ENCODE results near the gene TRIM14.

DNA sequence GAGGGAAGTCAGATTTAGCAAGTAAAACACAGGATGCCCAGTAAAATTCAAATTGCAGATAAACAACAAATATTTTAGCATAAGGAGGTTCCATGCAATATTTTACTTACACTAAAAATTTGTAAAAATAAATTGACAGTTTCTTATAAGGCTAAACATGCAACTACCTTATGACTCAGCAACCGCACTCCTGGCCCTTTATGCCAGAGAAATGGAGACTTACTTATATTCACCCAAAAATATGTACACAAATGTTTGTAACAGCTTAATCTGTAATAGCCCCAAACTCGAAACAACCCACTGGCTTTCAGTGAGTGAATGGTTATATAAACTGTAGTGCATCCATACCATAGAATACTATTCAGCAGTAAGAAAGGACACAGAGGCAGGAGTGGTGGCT is 28.6 kb upstream of the TRIM14 start:
- TF ChIP-seq EP300 (IDR thresholded peaks at IDR 0.05) (no peak), CTCF (IDR thresholded peaks at IDR 0.05) (no peak), POLR2AphosphoS5 (IDR thresholded peaks at IDR 0.05) (no peak), POLR2A (IDR thresholded peaks at IDR 0.05) (no peak)

Data from gastroesophageal sphincter (tissue), 3 donors.